ENCODE measurements around the gene DLGAP1. TPM values are rescaled to one million over a fixed set of nuclear protein-coding genes. Genes with fewer than 3 reads are reported as not detected.

DLGAP1 gene
- total and polyA plus RNA-seq, 3 donors from 2014 or later, result 18.6 to 93.8 (median 69.1) TPM

DNA sequence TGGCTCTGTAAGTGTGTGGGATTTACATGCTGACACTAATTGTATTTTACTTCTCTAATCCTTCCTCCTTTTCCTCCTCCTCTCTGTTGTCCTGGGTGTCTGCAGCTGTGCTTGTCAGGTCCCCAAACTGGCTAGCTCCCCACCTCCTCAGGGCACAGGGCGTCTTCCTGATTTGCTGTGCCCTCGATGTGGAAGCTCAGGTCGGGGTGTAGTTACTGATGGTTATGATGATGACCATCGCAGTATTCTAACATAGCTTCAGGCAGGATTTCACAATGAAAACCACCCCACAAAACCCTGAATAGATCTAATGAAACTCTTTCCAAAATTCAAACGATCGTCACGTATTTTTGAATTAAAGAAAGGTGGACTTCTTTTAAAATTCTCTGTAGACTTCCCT, 576.7 kb downstream of the DLGAP1 start:
- TF ChIP-seq POLR2A (IDR thresholded peaks at IDR 0.05), result no peak
- TF ChIP-seq, protein P1, sequence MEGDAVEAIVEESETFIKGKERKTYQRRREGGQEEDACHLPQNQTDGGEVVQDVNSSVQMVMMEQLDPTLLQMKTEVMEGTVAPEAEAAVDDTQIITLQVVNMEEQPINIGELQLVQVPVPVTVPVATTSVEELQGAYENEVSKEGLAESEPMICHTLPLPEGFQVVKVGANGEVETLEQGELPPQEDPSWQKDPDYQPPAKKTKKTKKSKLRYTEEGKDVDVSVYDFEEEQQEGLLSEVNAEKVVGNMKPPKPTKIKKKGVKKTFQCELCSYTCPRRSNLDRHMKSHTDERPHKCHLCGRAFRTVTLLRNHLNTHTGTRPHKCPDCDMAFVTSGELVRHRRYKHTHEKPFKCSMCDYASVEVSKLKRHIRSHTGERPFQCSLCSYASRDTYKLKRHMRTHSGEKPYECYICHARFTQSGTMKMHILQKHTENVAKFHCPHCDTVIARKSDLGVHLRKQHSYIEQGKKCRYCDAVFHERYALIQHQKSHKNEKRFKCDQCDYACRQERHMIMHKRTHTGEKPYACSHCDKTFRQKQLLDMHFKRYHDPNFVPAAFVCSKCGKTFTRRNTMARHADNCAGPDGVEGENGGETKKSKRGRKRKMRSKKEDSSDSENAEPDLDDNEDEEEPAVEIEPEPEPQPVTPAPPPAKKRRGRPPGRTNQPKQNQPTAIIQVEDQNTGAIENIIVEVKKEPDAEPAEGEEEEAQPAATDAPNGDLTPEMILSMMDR (IDR thresholded peaks at IDR 0.05), result no peak
- Histone ChIP-seq H3K27me3 (no peaks in the 10 kb centered on the region), H3K9me3 (no peaks in the 10 kb centered on the region), H3K36me3 (ENCODE audit: low read depth, missing control alignments) (no peaks in the 10 kb centered on the region), H3K4me1 (no peaks in the 10 kb centered on the region), H3K27ac (no peak overlapping the region), H3K4me3 (no peak overlapping the region)
- no peak for DNase-seq
- 53 to 67% methylated on average over 7 of the region's 7 CpGs for WGBS, 2 donors
- intact Hi-C loops (cut with DNase I; ENCODE audit: low total_unique reads), result no loop called here

DNA sequence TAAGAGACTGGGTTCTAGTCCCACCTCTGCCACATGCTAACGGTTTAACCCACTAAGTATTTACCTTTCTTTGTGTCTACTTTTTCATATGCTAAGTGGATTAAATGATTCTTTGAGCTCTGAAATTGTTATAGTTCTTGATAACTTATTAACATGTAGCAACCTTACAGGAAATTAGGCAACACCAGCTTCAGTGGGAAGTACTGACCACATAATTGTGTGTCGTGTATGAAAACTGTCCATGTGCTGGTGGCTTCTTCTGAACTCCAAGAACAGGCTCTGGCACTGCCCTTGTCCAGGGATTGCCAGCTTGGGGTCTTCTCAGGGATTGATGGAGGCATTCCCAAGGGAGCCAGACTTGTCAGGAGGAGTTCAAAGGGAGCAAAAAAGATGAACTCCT, 577.4 kb downstream of the DLGAP1 start:
- intact Hi-C loops (cut with DNase I; ENCODE audit: low total_unique reads), result no loop called here
- no peak for DNase-seq
- H3K27me3 ChIP-seq, result no peaks in the 10 kb centered on the region
- H3K9me3 ChIP-seq, result no peaks in the 10 kb centered on the region
- WGBS, 2 donors, result 71 to 79% methylated on average over 2 of the region's 2 CpGs
- TF ChIP-seq, protein P1 (IDR thresholded peaks at IDR 0.05), result no peak
- no peak for TF ChIP-seq POLR2A (IDR thresholded peaks at IDR 0.05)
- H3K36me3 ChIP-seq (ENCODE audit: low read depth, missing control alignments), result no peaks in the 10 kb centered on the region
- no peaks in the 10 kb centered on the region for H3K4me1 ChIP-seq
- no peak overlapping the region for H3K27ac ChIP-seq
- no peak overlapping the region for H3K4me3 ChIP-seq

DNA sequence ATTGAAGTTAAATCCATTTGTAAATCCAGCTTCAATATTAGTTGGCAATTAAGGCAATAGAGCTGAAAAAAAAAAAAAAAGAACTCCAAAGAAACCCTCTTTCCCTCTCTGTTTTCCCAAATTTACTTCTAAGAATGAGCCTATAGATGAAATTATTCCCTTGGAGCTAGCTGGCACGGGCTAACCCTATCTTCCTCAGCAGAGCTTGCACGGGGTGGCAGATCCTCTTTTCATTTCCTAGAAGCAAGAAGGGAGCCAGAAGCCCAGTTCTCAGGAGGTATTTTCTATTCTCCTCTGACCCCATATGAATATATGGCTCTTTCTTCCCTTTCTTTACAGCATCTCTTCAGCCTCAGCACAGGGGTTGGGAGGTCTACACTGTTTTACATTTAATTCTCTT, 579.1 kb downstream of the DLGAP1 start:
- Histone ChIP-seq H3K4me3 (no peak overlapping the region), H3K27ac (no peak overlapping the region), H3K9me3 (no peaks in the 10 kb centered on the region), H3K4me1 (no peaks in the 10 kb centered on the region), H3K36me3 (ENCODE audit: low read depth, missing control alignments) (no peaks in the 10 kb centered on the region), H3K27me3 (no peaks in the 10 kb centered on the region)
- no peak for DNase-seq
- 69 to 73% methylated on average over 2 of the region's 2 CpGs for WGBS, 2 donors
- TF ChIP-seq, protein P1 (IDR thresholded peaks at IDR 0.05), result no peak
- TF ChIP-seq POLR2A (IDR thresholded peaks at IDR 0.05), result no peak
- intact Hi-C loops (cut with DNase I; ENCODE audit: low total_unique reads), result no loop called here

DNA sequence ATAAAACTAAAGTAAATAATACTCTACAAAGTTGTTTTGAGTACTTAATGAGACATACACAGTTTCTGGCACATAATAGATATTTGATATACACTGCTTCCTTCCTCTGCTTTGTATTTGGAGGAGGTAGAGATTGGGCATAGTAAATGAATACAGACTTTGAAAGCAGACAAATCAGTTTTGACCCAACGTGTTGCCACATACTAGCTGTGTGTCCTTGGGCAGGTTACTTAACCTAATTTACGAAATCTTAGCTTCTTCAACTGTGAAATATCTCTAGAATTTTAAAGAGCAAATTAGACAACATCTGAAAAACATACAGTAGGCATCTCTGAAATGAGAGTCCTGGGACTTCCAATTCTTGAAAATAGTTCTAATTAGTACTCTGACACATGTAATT, 579.7 kb downstream of the DLGAP1 start:
- H3K27ac ChIP-seq, result no peak overlapping the region
- H3K4me1 ChIP-seq, result no peaks in the 10 kb centered on the region
- no peak for DNase-seq
- no peak overlapping the region for H3K4me3 ChIP-seq
- no peaks in the 10 kb centered on the region for H3K9me3 ChIP-seq
- no peaks in the 10 kb centered on the region for H3K27me3 ChIP-seq
- H3K36me3 ChIP-seq (ENCODE audit: low read depth, missing control alignments), result no peaks in the 10 kb centered on the region
- 48 to 67% methylated on average over 2 of the region's 2 CpGs for WGBS, 2 donors
- TF ChIP-seq, protein P1 (IDR thresholded peaks at IDR 0.05), result no peak
- no peak for TF ChIP-seq POLR2A (IDR thresholded peaks at IDR 0.05)
- intact Hi-C loops (cut with DNase I; ENCODE audit: low total_unique reads), result no loop called here

DNA sequence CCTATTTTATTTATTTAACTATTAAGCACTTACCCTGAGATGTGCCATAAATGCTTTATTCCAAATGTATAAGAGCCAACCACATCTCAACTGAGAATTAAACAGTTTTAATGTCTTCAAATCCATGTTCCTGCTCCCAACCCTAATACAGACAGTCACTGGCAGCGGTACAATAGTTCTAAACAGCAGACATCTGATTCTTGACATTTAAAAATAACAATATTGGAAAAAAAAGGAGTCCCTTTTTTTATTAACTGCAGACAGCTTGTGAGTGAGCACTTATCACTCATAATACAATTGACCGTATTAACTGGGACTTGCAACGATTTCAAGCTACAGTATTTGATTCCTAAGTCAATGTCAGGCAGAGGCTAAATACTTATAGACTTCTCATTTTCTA, 580.5 kb downstream of the DLGAP1 start:
- Histone ChIP-seq H3K36me3 (ENCODE audit: low read depth, missing control alignments) (no peaks in the 10 kb centered on the region), H3K4me1 (no peaks in the 10 kb centered on the region), H3K27ac (no peak overlapping the region), H3K9me3 (no peaks in the 10 kb centered on the region), H3K27me3 (no peaks in the 10 kb centered on the region), H3K4me3 (no peak overlapping the region)
- TF ChIP-seq, protein P1 (IDR thresholded peaks at IDR 0.05), result no peak
- no peak for TF ChIP-seq POLR2A (IDR thresholded peaks at IDR 0.05)
- DNase-seq, result no peak
- intact Hi-C loops (cut with DNase I; ENCODE audit: low total_unique reads), result no loop called here
- 56 to 66% methylated on average over 3 of the region's 3 CpGs for WGBS, 2 donors

Measured in testis (tissue), 3 donors.